ENCODE data around the gene XCL2.
"Not testable (repeated sequence)": the region's sequence is repeated elsewhere in the genome, so short reads cannot be mapped to it uniquely, and the experiment has no call there.

DNA sequence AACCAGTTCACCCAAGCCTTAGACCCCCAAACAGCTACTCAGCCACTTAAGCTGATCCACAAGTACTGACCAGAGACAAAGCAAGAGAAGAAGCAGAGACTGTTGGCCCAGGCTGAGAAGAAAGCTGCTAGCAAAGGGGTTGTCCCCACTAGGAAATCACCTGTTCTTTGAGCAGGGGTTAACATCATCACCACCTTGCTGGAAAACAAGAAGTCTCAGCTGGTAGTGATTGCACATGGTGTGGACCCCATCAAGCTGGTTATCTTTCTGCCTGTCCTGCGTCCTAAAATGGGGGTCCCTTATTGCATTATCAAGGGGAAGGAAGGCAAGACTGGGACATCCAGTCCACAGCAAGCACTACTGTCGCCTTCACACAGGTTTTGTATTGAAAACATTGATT is 819 bp downstream of the XCL2 start:
- TF ChIP-seq, protein P1, sequence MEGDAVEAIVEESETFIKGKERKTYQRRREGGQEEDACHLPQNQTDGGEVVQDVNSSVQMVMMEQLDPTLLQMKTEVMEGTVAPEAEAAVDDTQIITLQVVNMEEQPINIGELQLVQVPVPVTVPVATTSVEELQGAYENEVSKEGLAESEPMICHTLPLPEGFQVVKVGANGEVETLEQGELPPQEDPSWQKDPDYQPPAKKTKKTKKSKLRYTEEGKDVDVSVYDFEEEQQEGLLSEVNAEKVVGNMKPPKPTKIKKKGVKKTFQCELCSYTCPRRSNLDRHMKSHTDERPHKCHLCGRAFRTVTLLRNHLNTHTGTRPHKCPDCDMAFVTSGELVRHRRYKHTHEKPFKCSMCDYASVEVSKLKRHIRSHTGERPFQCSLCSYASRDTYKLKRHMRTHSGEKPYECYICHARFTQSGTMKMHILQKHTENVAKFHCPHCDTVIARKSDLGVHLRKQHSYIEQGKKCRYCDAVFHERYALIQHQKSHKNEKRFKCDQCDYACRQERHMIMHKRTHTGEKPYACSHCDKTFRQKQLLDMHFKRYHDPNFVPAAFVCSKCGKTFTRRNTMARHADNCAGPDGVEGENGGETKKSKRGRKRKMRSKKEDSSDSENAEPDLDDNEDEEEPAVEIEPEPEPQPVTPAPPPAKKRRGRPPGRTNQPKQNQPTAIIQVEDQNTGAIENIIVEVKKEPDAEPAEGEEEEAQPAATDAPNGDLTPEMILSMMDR (IDR thresholded peaks at IDR 0.05), result not testable (repeated sequence)
- not testable (repeated sequence) for TF ChIP-seq EZH2 (IDR thresholded peaks at IDR 0.05)

All from neural progenitor cell (in vitro differentiated cells).